Osteoblast (primary cell): Measurements from ENCODE around the gene FAF1. TPM values are rescaled to one million over a fixed set of nuclear protein-coding genes. Genes with fewer than 3 reads are reported as not detected.

Experiments
- DNase-seq: peaks from one replicate; pipeline ENCODE4 v3.0.0; 2011; ENCODE audit warnings: low spot score, mixed read lengths; ENCODE audit not compliant: insufficient read length; ENCODE audit errors: missing footprints
- H2AFZ ChIP-seq: 2 replicates; pipeline ENCODE4 v1.6.0; 2011; ENCODE audit warnings: mild to moderate bottlenecking, low read length
- H3K27ac ChIP-seq: 2 replicates; pipeline ENCODE4 v1.5.1; 2011; ENCODE audit warnings: mild to moderate bottlenecking, low read depth, low read length, moderate library complexity
- H3K27me3 ChIP-seq: 2 replicates; pipeline ENCODE4 v1.6.0; 2012; ENCODE audit warnings: mild to moderate bottlenecking, control low read depth, inconsistent platforms, low read length, moderate library complexity; ENCODE audit not compliant: insufficient read depth
- H3K36me3 ChIP-seq: 2 replicates; pipeline ENCODE4 v1.5.1; 2011; ENCODE audit warnings: mild to moderate bottlenecking, low read length, control low read depth, moderate library complexity; ENCODE audit not compliant: insufficient read depth
- H3K4me1 ChIP-seq: 2 replicates; pipeline ENCODE4 v1.5.1; 2011; ENCODE audit warnings: mild to moderate bottlenecking, low read length, control low read depth, moderate library complexity; ENCODE audit not compliant: insufficient read depth
- H3K4me2 ChIP-seq: 2 replicates; pipeline ENCODE4 v1.6.0; 2011; ENCODE audit warnings: mild to moderate bottlenecking, low read length; ENCODE audit not compliant: insufficient read depth
- H3K4me3 ChIP-seq: fragments of 200-600 bp; sonication (generic); 3 replicates; pipeline ENCODE4 v1.5.1; 2012; ENCODE audit warnings: mild to moderate bottlenecking, low read length, inconsistent platforms; ENCODE audit not compliant: insufficient read depth
- H3K79me2 ChIP-seq: 2 replicates; pipeline ENCODE4 v1.6.0; 2012; ENCODE audit warnings: mild to moderate bottlenecking, low read length, control low read depth, inconsistent platforms; ENCODE audit not compliant: insufficient read depth
- H3K9me3 ChIP-seq: 2 replicates; pipeline ENCODE4 v1.5.1; 2011; ENCODE audit warnings: low read depth, low read length, control low read depth
- H4K20me1 ChIP-seq: 2 replicates; pipeline ENCODE4 v1.6.0; 2012; ENCODE audit warnings: mild to moderate bottlenecking, low read length, control low read depth; ENCODE audit not compliant: insufficient read depth
- CTCF ChIP-seq: IDR thresholded peaks from 2 replicates; pipeline ENCODE4 v1.5.1; 2011; ENCODE audit warnings: mild to moderate bottlenecking, low read depth, low read length, moderate library complexity; ENCODE audit errors: extremely low read depth
- total RNA-seq: library from RNA; depleted of rRNA; stranded (reverse); fragments of >200 nt; gene quantifications from 2 replicates; pipeline ENCODE4 v1.2.3, GENCODE V29; 2012

Gene FAF1
- total RNA-seq, 1 donor, result 40.5 TPM

- H3K36me3 ChIP-seq, result no peaks in the 10 kb centered on the region
Measured at GRCh38 chr1:50582346-50582745, 377.7 kb downstream of the FAF1 start.

GRCh38 chr1:50570066-50570468 is 390.0 kb downstream of the FAF1 start:
- Histone ChIP-seq H3K4me3 (peak overlapping the region; percentile 16), H4K20me1 (no peaks in the 10 kb centered on the region), H3K4me2 (peak overlapping the region; percentile 66), H2AFZ (peak overlapping the region; percentile 44), H3K36me3 (no peaks in the 10 kb centered on the region), H3K79me2 (no peaks in the 10 kb centered on the region), H3K4me1 (peaks cover 9% of the 10 kb centered on the region), H3K27ac (peak overlapping the region; percentile 29), H3K9me3 (no peaks in the 10 kb centered on the region), H3K27me3 (no peaks in the 10 kb centered on the region)
- no peak for TF ChIP-seq CTCF
- DNase-seq, result peak; percentile 63

More at GRCh38 chr1:50582346-50582745, 377.7 kb downstream of the FAF1 start:
- H3K4me1 ChIP-seq, result no peaks in the 10 kb centered on the region
- H3K79me2 ChIP-seq, result no peaks in the 10 kb centered on the region
- no peak for DNase-seq
- H3K27me3 ChIP-seq, result no peaks in the 10 kb centered on the region
- no peak overlapping the region for H3K27ac ChIP-seq
- no peaks in the 10 kb centered on the region for H4K20me1 ChIP-seq
- no peak for TF ChIP-seq CTCF
- H2AFZ ChIP-seq, result no peak overlapping the region
- no peak overlapping the region for H3K4me3 ChIP-seq
- H3K4me2 ChIP-seq, result no peak overlapping the region
- H3K9me3 ChIP-seq, result no peaks in the 10 kb centered on the region

- H3K9me3 ChIP-seq, result no peaks in the 10 kb centered on the region
- no peaks in the 10 kb centered on the region for H3K36me3 ChIP-seq
- H4K20me1 ChIP-seq, result no peaks in the 10 kb centered on the region
- H2AFZ ChIP-seq, result no peak overlapping the region
- H3K27me3 ChIP-seq, result no peaks in the 10 kb centered on the region
- peaks cover 9% of the 10 kb centered on the region for H3K4me1 ChIP-seq
- no peak for DNase-seq
- H3K4me2 ChIP-seq, result no peak overlapping the region
- H3K79me2 ChIP-seq, result no peaks in the 10 kb centered on the region
- H3K4me3 ChIP-seq, result no peak overlapping the region
- TF ChIP-seq CTCF, result no peak
- no peak overlapping the region for H3K27ac ChIP-seq
Measured at GRCh38 chr1:50568782-50569181, 391.3 kb downstream of the FAF1 start.

- H3K9me3 ChIP-seq, result no peaks in the 10 kb centered on the region
- DNase-seq, result no peak
- H3K4me2 ChIP-seq, result no peak overlapping the region
- no peaks in the 10 kb centered on the region for H3K79me2 ChIP-seq
- no peak overlapping the region for H2AFZ ChIP-seq
- peaks cover 9% of the 10 kb centered on the region for H3K4me1 ChIP-seq
- no peaks in the 10 kb centered on the region for H4K20me1 ChIP-seq
- no peaks in the 10 kb centered on the region for H3K36me3 ChIP-seq
- no peaks in the 10 kb centered on the region for H3K27me3 ChIP-seq
- H3K27ac ChIP-seq, result no peak overlapping the region
- no peak overlapping the region for H3K4me3 ChIP-seq
- no peak for TF ChIP-seq CTCF
Measured at GRCh38 chr1:50566405-50566804, 393.7 kb downstream of the FAF1 start.
